ENCODE measurements around the gene BDKRB1.

BDKRB1 gene

DNA sequence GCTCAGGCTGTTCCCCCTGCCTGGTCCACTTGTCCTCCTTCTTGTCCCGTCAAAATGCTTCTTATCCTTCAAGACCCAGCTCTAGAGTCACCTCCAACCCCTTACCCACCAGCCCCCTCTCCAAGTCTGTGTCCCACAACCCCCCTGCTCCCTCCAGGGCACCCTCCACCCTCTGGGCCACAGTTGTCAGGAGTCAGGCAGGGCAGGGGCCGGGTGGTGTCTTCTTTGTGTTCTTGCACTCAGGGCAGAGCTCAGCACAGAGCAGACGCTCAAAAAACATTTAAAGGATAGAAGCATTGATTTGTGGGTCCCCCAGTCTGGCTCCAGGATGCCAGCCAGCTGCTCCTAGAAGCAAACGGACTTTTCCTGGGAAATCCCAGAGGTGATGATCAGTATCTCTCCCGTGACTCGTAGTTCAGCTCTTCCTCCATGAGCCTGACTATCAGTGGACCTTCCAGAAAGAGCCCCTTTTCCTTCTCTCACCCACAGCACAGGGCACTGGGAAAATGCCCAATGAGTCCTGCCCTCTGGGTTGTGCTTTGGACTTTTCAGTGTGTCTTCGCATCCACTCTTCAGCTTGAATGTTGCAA lies 17.2 kb upstream of the BDKRB1 start:
- Histone ChIP-seq H4K20me1 (ENCODE audit: insufficient read depth, low read length) (no peaks in the 10 kb centered on the region; the same call in 1 of the 2 replicates), H3K4me2 (ENCODE audit: insufficient read depth, low read length) (no peak overlapping the region), H3K4me3 (ENCODE audit: low read depth in 1 of 2, low read length in 2 of 2) (no peak overlapping the region), H3K79me2 (ENCODE audit: insufficient read depth, low read length) (no peaks in the 10 kb centered on the region), H3K27ac (ENCODE audit: low read length) (no peak overlapping the region), H3K9me3 (ENCODE audit: insufficient read depth, low read length, severe bottlenecking) (no peaks in the 10 kb centered on the region), H3K4me1 (ENCODE audit: insufficient read depth, low read length) (no peaks in the 10 kb centered on the region), H3K9ac (ENCODE audit: low read depth, low read length) (no peak overlapping the region), H3K36me3 (ENCODE audit: insufficient read depth, low read length) (no peaks in the 10 kb centered on the region), H2AFZ (ENCODE audit: low read depth, low read length) (no peak overlapping the region), H3K27me3 (ENCODE audit: insufficient read depth, low read length, poor library complexity) (peaks cover 16% of the 10 kb centered on the region)
- TF ChIP-seq EZH2 (IDR thresholded peaks at IDR 0.05; ENCODE audit: borderline replicate concordance, low read depth, low read length, severe bottlenecking), result no peak
- TF ChIP-seq, protein P1, sequence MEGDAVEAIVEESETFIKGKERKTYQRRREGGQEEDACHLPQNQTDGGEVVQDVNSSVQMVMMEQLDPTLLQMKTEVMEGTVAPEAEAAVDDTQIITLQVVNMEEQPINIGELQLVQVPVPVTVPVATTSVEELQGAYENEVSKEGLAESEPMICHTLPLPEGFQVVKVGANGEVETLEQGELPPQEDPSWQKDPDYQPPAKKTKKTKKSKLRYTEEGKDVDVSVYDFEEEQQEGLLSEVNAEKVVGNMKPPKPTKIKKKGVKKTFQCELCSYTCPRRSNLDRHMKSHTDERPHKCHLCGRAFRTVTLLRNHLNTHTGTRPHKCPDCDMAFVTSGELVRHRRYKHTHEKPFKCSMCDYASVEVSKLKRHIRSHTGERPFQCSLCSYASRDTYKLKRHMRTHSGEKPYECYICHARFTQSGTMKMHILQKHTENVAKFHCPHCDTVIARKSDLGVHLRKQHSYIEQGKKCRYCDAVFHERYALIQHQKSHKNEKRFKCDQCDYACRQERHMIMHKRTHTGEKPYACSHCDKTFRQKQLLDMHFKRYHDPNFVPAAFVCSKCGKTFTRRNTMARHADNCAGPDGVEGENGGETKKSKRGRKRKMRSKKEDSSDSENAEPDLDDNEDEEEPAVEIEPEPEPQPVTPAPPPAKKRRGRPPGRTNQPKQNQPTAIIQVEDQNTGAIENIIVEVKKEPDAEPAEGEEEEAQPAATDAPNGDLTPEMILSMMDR (IDR thresholded peaks at IDR 0.05; ENCODE audit: borderline replicate concordance, extremely low read depth, low read length, poor library complexity, severe bottlenecking), result no peak
- ATAC-seq (ENCODE audit: insufficient read depth, low read depth) (no peak), DNase-seq (no peak)

DNA sequence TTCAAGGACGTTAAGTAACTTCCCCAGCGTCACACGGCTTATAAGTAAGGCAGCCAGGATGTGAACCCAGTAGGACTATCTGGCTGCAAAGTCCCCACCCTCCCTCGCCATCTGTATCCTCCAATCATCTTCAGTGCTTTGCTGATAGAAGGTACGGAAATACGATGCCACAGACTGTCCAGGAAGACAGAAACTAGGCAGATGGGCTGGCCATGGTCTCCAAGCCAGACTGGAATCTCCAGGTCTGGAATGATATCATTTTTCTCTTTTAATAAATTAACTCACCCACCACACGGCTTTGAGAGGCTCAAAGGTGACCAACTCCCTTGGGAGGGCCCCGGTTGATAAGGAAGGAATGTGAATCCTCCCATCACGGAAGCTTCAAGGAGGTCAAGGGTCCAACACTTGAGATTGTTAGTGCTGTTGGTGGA lies 16.3 kb upstream of the BDKRB1 start:
- no peaks in the 10 kb centered on the region; the same call in 1 of the 2 replicates for H4K20me1 ChIP-seq (ENCODE audit: insufficient read depth, low read length)
- H3K9ac ChIP-seq (ENCODE audit: low read depth, low read length), result no peak overlapping the region
- no peaks in the 10 kb centered on the region for H3K4me1 ChIP-seq (ENCODE audit: insufficient read depth, low read length)
- H3K4me2 ChIP-seq (ENCODE audit: insufficient read depth, low read length), result no peak overlapping the region
- H3K27me3 ChIP-seq (ENCODE audit: insufficient read depth, low read length, poor library complexity), result peaks cover 16% of the 10 kb centered on the region
- no peak overlapping the region for H3K4me3 ChIP-seq (ENCODE audit: low read depth in 1 of 2, low read length in 2 of 2)
- no peak for TF ChIP-seq EZH2 (IDR thresholded peaks at IDR 0.05; ENCODE audit: borderline replicate concordance, low read depth, low read length, severe bottlenecking)
- TF ChIP-seq, protein P1 (IDR thresholded peaks at IDR 0.05; ENCODE audit: borderline replicate concordance, extremely low read depth, low read length, poor library complexity, severe bottlenecking), result no peak
- no peaks in the 10 kb centered on the region for H3K36me3 ChIP-seq (ENCODE audit: insufficient read depth, low read length)
- ATAC-seq (ENCODE audit: insufficient read depth, low read depth) (no peak), DNase-seq (no peak)
- H3K27ac ChIP-seq (ENCODE audit: low read length), result no peak overlapping the region
- no peaks in the 10 kb centered on the region for H3K9me3 ChIP-seq (ENCODE audit: insufficient read depth, low read length, severe bottlenecking)
- H3K79me2 ChIP-seq (ENCODE audit: insufficient read depth, low read length), result no peaks in the 10 kb centered on the region
- H2AFZ ChIP-seq (ENCODE audit: low read depth, low read length), result no peak overlapping the region

DNA sequence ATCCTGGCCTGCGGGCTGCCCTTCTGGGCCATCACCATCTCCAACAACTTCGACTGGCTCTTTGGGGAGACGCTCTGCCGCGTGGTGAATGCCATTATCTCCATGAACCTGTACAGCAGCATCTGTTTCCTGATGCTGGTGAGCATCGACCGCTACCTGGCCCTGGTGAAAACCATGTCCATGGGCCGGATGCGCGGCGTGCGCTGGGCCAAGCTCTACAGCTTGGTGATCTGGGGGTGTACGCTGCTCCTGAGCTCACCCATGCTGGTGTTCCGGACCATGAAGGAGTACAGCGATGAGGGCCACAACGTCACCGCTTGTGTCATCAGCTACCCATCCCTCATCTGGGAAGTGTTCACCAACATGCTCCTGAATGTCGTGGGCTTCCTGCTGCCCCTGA lies 15.4 kb upstream of the BDKRB1 start:
- peaks cover 16% of the 10 kb centered on the region for H3K27me3 ChIP-seq (ENCODE audit: insufficient read depth, low read length, poor library complexity)
- no peak for ATAC-seq (ENCODE audit: insufficient read depth, low read depth)
- DNase-seq, result no peak

More for the DNA sequence above, 15.4 kb upstream of the BDKRB1 start:
- Histone ChIP-seq H2AFZ (ENCODE audit: low read depth, low read length) (no peak overlapping the region), H3K4me1 (ENCODE audit: insufficient read depth, low read length) (no peaks in the 10 kb centered on the region), H4K20me1 (ENCODE audit: insufficient read depth, low read length) (no peaks in the 10 kb centered on the region; the same call in 1 of the 2 replicates), H3K36me3 (ENCODE audit: insufficient read depth, low read length) (no peaks in the 10 kb centered on the region), H3K79me2 (ENCODE audit: insufficient read depth, low read length) (no peaks in the 10 kb centered on the region), H3K9me3 (ENCODE audit: insufficient read depth, low read length, severe bottlenecking) (no peaks in the 10 kb centered on the region), H3K4me2 (ENCODE audit: insufficient read depth, low read length) (no peak overlapping the region), H3K9ac (ENCODE audit: low read depth, low read length) (no peak overlapping the region), H3K4me3 (ENCODE audit: low read depth in 1 of 2, low read length in 2 of 2) (no peak overlapping the region), H3K27ac (ENCODE audit: low read length) (no peak overlapping the region)
- TF ChIP-seq, protein P1 (IDR thresholded peaks at IDR 0.05; ENCODE audit: borderline replicate concordance, extremely low read depth, low read length, poor library complexity, severe bottlenecking), result no peak
- TF ChIP-seq EZH2 (IDR thresholded peaks at IDR 0.05; ENCODE audit: borderline replicate concordance, low read depth, low read length, severe bottlenecking), result no peak
